NCI-H1092 (cell line): Measurements from ENCODE around the gene ABHD3.
"Not testable (repeated sequence)": the region's sequence is repeated elsewhere in the genome, so short reads cannot be mapped to it uniquely, and the experiment has no call there.

Experiments
- DNase-seq: peaks from one replicate; lab custom pipeline; 2025; lab: John Stamatoyannopoulos, UW

ABHD3 gene

DNA sequence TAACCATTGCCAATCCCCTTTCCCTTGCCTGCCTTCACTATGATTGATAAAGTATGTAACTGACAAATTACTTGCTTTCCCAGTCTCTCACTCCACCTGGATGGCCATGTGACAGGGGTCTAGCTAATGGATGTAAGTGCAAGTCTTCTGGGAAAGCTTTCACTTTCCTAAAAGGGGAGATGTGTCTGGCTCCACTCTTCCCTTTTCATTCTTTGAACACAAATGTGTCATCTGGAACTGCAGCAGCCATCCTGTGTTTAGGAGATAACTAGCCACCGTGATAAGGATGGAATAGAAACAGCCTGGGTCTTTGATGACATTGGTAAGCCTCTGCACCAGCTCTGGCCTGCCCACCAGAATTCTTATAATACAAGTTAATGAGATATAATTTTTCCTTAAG lies 54.3 kb downstream of the ABHD3 start:
- DNase-seq = no peak

DNA sequence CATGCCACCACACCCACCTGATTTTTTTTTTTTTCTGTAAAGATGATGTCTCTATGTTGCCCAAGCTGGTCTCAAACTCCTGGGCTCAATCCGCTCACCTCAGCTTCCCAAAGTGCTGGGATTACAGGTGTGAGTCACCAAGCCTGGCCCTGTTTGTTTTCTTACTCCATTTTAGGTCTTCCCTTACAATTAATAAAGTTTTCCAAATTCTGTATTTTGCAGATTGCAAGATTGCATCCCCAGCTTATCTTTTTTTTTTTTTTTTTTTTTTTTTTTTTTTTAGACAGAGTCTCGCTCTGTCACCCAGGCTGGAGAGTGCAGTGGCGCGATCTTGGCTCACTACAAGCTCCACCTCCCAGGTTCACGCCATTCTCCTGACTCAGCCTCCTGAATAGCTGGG lies 64.2 kb downstream of the ABHD3 start:
- not testable (repeated sequence) for DNase-seq

DNA sequence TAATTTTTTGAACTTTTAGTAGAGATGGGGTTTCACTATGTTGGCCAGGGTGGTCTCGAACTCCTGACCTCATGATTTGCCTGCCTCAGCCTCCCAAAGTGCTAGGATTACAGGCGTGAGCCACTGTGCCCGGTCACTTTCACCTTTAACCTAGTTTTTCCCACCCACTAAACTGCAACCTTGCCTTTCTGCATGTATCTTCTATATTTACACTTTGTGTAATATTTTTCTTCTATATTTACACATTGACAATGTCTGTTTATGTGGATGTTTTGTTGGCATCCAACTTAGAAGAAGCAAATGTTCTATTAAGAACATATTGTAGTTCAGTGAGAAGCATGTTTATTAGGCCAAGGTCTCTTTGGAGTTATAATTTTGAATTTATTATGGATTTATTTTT lies 65.8 kb downstream of the ABHD3 start:
- DNase-seq = no peak

DNA sequence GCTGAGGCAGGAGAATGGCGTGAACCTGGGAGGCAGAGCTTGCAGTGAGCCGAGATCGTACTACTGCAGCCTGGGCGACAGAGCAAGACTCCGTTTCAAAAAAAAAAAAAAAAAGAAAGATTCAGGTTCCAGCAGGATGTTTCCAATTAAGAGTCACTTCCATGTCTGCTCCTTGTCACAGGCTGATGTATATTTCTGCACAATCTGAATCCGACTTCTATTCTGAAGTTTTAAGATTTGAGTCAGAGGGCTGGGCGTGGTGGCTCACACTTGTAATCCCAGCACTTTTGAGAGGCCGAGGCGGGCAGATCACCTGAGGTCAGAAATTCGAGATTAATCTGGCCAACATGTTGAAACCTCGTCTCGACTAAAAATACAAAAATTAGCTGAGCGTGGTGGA lies 67.8 kb downstream of the ABHD3 start:
- no peak for DNase-seq

DNA sequence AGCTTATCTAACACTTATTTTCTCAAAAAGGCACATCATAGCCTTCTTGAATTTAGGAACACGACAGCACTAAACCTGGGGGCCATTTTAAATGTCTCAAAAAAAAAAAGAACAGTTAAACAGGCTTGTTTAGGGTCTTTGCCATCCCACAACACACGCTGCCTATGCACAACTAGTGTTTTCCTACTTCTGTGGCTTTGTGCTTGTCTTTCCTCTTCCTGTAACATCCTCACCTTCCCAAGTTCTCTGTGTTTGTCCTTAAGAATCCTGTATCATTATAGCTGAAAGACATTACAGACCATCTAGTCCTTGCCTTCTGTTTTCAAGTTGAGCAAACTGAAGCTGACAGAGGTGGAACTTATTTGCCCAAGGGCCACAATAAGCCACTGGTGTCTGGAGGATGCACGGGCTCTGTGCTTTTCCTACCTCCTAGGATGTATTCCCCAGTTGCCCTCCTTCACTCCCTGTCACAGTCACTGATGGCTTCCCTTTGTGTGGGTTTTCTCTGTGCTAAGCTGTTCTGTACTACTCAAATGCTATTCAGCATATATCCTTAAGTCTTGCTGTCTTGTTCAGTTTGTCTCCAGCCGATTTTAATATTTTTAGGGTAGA lies 69.9 kb downstream of the ABHD3 start:
- DNase-seq = no peak

DNA sequence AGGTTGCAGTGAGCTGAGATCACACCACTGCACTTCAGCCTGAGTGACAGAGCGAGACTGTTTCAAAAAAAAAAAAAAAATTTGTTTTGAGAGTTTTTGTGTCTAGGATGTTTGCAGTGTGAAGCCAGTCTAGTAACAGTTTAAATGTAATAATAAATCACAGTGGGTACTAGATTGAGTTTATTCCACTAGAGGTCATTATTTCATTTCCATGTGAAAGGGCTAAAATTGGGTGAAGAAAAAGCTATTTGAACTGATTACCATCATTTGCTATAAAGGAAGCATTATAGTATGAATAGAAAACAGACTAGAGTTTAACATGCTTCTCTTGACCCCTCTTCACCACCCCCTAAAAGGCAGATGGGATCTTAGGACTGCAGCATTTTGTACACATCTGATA lies 72.2 kb downstream of the ABHD3 start:
- DNase-seq = no peak

DNA sequence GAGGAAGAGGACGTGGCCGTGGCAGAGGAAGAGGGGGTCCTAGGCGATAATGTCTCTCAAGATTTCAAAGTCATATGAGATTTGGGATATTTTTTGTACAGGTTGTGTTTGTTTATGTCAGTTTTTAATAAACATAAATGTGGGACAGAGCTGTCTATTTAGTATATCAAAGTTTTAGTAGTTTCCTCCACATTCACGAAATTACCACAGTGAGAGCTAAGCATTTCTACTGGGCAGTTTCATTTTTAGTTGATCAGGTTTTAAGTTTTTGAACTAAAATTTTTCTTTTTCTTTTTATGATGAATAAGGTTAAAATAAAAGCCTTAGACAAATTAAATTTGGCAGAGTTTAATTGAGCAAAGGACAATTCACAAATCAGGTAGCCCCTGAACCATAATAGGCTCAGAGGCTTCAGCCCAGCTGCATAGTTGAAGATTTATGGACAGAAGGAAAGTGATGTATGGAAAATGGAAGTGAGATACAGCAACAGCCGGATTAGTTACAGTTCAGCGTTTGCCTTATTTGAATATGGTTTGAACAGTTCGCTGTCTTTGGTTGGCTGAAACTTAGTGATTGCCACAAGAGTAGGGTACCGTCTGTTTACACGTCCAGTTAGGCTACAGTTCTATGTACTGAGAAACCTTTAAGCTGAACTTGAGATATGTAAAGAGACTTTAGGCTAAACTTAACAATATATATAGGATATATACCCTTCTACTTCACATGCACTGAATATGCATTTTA lies 75.3 kb downstream of the ABHD3 start:
- no peak for DNase-seq

DNA sequence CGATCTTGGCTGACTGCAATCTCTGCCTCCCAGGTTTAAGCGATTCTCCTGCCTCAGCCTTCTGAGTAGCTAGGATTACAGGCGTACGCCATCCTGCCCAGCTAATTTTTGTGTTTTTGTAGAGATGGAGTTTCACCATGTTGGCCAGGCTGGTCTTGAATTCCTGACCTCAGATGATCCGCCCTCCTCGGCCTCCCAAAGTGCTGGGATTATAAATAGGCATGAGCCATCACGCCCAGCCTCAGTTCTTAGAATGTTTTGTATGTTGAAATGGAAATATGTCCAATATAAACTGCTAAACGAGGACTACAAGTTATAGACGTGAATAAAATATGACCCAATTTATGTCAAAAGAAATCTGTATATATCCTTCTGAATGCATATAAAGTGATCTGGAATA lies 82.9 kb downstream of the ABHD3 start:
- not testable (repeated sequence) for DNase-seq

DNA sequence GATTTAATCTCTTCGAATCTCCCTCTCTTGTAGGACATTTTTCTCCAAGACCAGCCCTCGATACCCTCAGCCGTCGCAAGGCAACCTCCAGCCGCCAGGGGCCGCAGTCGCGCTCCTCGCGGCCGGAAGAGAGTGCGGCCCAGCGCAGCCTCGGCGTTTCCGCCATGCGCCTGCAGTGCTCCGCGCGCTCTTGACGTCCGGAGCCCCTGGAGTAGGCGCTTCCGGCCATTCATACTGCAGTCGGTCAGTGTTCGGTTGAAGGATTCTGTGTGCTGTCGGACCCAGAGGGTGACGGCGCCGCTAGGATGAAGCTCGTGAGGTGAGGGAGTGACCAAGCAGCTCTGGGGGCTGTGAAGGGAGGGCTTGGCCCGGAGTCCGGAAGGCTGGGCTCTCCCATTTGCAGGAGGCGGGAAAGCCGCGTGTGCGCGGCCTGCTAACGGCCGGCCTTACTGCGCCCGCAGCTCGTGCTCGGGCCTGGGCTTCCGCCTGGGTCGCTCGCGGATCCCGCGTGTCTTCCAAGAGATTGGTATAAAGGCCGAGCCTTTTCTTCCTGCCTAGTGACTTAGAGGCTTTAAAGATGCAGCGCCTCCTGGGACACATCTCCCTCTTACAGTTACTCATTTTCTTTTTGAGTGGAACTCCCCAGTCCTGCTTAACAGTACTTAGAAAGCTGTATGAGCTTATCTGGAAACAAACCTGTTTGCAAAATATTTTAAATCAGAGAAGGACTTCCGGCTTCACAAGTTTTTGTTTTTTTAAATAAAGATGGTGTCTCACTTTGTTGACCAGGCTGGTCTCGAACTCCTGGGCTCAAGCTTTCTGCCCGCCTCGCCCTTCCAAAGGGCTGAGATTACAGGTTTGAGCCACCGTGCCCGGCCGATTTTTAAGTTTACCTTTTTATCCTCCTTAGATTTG lies 92.2 kb downstream of the ABHD3 start, which contains the start of gene SNRPD1:
Gene SNRPD1, plus strand, starts transcription at position 190 of the 915 bp plus-strand sequence. Its CDS starts 116 bp downstream, at position 306.
- peak; percentile 94 for DNase-seq

DNA sequence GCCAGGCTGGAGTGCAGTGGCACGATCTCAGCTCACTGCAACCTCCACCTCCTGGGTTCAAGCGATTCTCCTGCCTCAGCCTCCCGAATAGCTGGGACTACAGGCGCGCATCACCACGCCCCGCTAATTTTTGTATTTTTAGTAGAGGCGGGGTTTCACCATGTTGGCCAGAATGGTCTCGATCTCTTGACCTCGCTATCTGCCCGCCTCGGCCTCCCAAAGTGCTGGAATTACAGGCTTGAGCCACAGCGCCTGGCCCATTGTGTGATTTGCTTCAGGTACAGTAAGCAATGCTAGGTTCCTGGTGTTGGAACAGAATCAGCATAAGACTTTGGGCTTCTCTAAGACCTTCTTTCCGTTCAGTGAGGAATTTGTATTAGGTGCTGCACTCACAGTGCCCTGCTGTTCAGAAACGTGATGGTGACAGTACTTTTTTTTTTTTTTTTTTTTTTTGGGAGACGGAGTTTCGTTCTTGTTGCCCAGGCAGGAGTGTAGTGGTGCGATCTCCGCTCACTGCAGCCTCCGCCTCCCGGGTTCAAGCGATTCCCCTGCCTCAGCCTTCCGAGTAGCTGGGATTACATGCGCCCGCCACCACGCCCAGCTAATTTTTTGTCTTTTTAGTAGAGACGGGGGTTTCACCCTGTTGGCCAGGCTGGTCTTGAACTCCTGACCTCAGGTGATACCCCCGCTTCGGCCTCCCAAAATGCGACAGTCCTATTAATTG lies 93.0 kb downstream of the ABHD3 start:
- not testable (repeated sequence) for DNase-seq

DNA sequence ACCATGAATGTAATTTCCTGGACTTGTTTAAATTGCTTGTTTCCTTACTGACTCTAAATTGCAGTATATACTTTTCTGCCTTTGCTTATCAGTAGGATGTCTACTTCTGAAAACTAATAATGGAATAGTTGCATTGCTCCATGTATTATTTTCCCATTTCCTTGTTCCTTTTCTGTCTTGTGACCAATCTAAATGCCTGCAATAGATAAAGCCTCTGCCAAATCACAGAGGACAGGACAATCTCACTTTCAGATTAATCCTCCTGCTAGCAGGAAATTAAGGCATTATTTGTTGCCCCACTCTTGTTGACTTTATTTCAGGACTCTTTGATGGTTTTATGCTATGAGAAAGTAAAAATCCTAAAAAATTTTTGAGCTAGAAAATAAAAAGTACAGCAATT lies 99.4 kb downstream of the ABHD3 start:
- no peak for DNase-seq

DNA sequence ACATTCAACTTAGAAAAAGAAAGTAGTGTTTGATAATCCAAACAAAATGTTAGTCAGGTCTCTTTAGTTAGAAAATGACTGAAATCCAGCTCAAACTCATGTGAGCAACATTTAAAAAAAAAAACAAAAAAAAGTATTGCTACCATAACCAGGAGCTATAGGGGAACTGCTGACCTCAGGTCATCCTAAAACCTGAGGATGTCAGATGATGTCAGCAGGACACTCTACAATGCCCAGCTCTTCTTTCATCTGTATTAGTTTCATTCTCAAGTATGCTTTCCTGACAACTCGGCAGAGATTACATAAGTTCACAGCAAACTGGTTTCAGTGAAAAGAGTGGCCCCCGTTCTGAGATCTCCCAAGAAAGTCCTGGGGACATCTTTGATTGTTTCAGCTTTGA lies 99.9 kb downstream of the ABHD3 start:
- no peak for DNase-seq

DNA sequence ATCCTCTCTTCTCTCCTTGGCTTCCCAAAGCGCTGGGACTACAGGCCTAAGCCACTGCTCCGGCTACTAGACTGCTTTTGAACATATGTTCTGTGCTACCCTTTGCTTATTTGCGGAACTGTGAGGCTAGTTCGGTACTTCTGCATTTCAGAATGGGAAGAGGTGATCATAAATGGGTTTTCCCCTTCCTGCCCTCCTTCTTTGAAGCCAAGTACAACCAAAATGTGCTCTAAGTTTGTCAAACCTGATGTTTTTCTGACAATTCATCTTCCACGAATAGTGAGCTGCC lies 102.3 kb downstream of the ABHD3 start:
- DNase-seq = no peak
